ENCODE data around the gene SPDYE18. TPM values are rescaled to one million over a fixed set of nuclear protein-coding genes. Genes with fewer than 3 reads are reported as not detected.
"Not testable (repeated sequence)": the region's sequence is repeated elsewhere in the genome, so short reads cannot be mapped to it uniquely, and the experiment has no call there.

Gene SPDYE18
- total RNA-seq, 1 experiment from 2014 or later: not detected

DNA sequence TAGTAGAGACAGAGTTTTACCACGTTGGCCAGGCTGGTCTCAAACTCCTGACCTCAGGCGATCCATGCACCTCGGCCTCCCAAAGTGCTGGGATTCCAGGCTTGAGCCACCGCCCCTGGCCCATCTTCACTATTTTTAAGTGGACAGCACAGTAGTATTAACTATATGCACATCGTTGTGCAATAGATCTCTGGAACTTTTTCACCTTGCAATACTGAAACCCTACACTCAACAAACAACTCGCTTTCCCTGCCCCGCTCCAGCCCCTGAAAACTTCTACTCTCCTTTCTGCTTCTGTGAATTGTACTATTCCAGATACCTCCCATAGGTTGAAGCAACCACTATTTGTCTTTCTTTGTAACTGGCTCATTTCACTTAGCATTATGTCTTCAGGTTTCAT is 3.5 kb upstream of the SPDYE18 start:
- H3K36me3 ChIP-seq (ENCODE audit: control insufficient read depth, insufficient read depth, low read length); H3K27ac ChIP-seq (ENCODE audit: low read length); H3K4me3 ChIP-seq (ENCODE audit: low read depth in 2 of 2, low read length in 2 of 2); BruUV-seq (replicated peaks); POLR2A ChIA-PET; DNase-seq (ENCODE audit: low read depth, low spot score); H3K27me3 ChIP-seq (ENCODE audit: control insufficient read depth, insufficient read depth, low read length); H3K9me3 ChIP-seq (ENCODE audit: control insufficient read depth, insufficient read depth, low read depth, low read length); in situ Hi-C loops (cut with HindIII; ENCODE audit: low pct_unique_long_range_greater_than_20kb, low sequenced_read_pairs); intact Hi-C loops (cut with micrococcal nuclease; ENCODE audit: unreplicated experiment); H3K4me1 ChIP-seq (ENCODE audit: control insufficient read depth, insufficient read depth, low read length); ATAC-seq; CTCF ChIA-PET: not testable (repeated sequence)

DNA sequence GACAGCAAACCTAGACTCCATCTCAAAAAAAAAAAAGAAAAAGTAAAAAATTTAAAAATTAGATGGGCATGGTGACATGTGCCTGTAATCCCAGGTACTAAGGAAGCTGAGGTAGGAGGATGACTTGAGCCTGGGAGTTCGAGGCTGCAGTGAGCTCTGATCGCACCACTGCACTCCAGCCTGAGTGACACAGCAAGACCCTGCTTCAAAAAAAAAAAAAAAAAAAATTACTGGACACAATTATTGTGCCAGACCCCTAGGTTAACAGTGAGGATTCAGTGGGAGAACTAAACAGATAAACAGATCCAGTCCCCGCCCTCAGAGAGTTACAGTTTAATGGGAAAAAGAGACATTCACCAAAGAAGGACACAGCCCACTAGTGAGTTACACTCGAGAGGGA is 1.4 kb upstream of the SPDYE18 start:
- H3K4me1 ChIP-seq (ENCODE audit: control insufficient read depth, insufficient read depth, low read length); POLR2A ChIA-PET; H3K27ac ChIP-seq (ENCODE audit: low read length); H3K4me3 ChIP-seq (ENCODE audit: low read depth in 2 of 2, low read length in 2 of 2); intact Hi-C loops (cut with micrococcal nuclease; ENCODE audit: unreplicated experiment); H3K9me3 ChIP-seq (ENCODE audit: control insufficient read depth, insufficient read depth, low read depth, low read length); H3K36me3 ChIP-seq (ENCODE audit: control insufficient read depth, insufficient read depth, low read length); in situ Hi-C loops (cut with HindIII; ENCODE audit: low pct_unique_long_range_greater_than_20kb, low sequenced_read_pairs); CTCF ChIA-PET; DNase-seq (ENCODE audit: low read depth, low spot score); H3K27me3 ChIP-seq (ENCODE audit: control insufficient read depth, insufficient read depth, low read length): not testable (repeated sequence)
- peak; percentile 26; the same call in 1 of the 2 replicates for ATAC-seq
- TSS peak; percentile 94 for BruUV-seq (replicated peaks)

- H3K4me3 ChIP-seq (ENCODE audit: low read depth in 2 of 2, low read length in 2 of 2); in situ Hi-C loops (cut with HindIII; ENCODE audit: low pct_unique_long_range_greater_than_20kb, low sequenced_read_pairs); BruUV-seq (replicated peaks); POLR2A ChIA-PET; CTCF ChIA-PET; DNase-seq (ENCODE audit: low read depth, low spot score); intact Hi-C loops (cut with micrococcal nuclease; ENCODE audit: unreplicated experiment); H3K9me3 ChIP-seq (ENCODE audit: control insufficient read depth, insufficient read depth, low read depth, low read length); H3K36me3 ChIP-seq (ENCODE audit: control insufficient read depth, insufficient read depth, low read length); ATAC-seq; H3K4me1 ChIP-seq (ENCODE audit: control insufficient read depth, insufficient read depth, low read length); H3K27ac ChIP-seq (ENCODE audit: low read length); H3K27me3 ChIP-seq (ENCODE audit: control insufficient read depth, insufficient read depth, low read length): not testable (repeated sequence)
Observed at GRCh38 chr7:77032261-77032660, 30.1 kb downstream of the SPDYE18 start, which contains the start of gene SPDYE17. Gene SPDYE17 (minus strand): TSS chr7:77032361. CDS start chr7:77030570, 1,791 bp downstream.

GRCh38 chr7:77026349-77026748 is 36.0 kb downstream of the SPDYE18 start:
- DNase-seq (ENCODE audit: low read depth, low spot score); intact Hi-C loops (cut with micrococcal nuclease; ENCODE audit: unreplicated experiment); H3K4me1 ChIP-seq (ENCODE audit: control insufficient read depth, insufficient read depth, low read length); H3K27ac ChIP-seq (ENCODE audit: low read length); H3K4me3 ChIP-seq (ENCODE audit: low read depth in 2 of 2, low read length in 2 of 2); BruUV-seq (replicated peaks); H3K36me3 ChIP-seq (ENCODE audit: control insufficient read depth, insufficient read depth, low read length); POLR2A ChIA-PET; H3K27me3 ChIP-seq (ENCODE audit: control insufficient read depth, insufficient read depth, low read length); CTCF ChIA-PET; ATAC-seq; H3K9me3 ChIP-seq (ENCODE audit: control insufficient read depth, insufficient read depth, low read depth, low read length); in situ Hi-C loops (cut with HindIII; ENCODE audit: low pct_unique_long_range_greater_than_20kb, low sequenced_read_pairs): not testable (repeated sequence)

DNA sequence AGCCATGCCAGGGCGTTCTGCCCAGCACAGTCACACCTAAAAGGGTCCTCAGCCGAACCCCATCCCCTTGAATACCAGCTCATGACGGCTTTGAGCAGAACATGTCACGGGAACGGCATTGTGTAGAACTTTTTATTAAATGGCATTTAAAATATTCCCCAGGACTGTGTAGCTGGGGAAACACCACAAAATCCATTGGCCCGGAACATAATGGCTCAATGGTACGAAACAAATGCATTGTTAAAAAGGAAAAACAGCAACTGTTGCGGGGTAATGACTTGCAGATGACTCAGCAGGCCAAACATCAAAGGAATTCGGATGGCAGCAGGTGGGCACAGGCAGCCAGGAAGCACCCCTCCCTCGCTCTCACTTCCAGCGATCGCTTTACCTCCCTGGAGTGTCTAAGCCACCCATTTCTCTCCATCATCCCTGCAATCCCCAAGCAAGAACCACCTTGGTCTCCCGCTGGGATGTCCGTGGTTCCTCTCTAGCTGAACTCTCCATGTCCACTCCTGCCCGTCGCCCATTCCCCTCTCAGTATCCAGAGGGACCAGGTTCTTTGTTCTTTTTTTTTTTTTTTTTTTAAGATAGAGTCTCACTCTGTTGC is 52.2 kb downstream of the SPDYE18 start:
- H3K27me3 ChIP-seq (ENCODE audit: control insufficient read depth, insufficient read depth, low read length); CTCF ChIA-PET; H3K9me3 ChIP-seq (ENCODE audit: control insufficient read depth, insufficient read depth, low read depth, low read length); in situ Hi-C loops (cut with HindIII; ENCODE audit: low pct_unique_long_range_greater_than_20kb, low sequenced_read_pairs); BruUV-seq (replicated peaks); H3K36me3 ChIP-seq (ENCODE audit: control insufficient read depth, insufficient read depth, low read length); intact Hi-C loops (cut with micrococcal nuclease; ENCODE audit: unreplicated experiment); H3K4me1 ChIP-seq (ENCODE audit: control insufficient read depth, insufficient read depth, low read length); POLR2A ChIA-PET: not testable (repeated sequence)
- DNase-seq (ENCODE audit: low read depth, low spot score) (peak; percentile 60), ATAC-seq (peak; percentile 74)
- TF ChIP-seq TCF7L2 (IDR thresholded peaks at IDR 0.05; ENCODE audit: low read depth, low read length): peak; percentile 74; the same call in 1 of the 2 replicates
- peak overlapping the region in 1 of 2 experiments; percentile 24; a peak in 2 of 4 replicates for H3K4me3 ChIP-seq (ENCODE audit: low read depth in 2 of 2, low read length in 2 of 2)
- H3K27ac ChIP-seq (ENCODE audit: low read length): peak overlapping the region; percentile 64

DNA sequence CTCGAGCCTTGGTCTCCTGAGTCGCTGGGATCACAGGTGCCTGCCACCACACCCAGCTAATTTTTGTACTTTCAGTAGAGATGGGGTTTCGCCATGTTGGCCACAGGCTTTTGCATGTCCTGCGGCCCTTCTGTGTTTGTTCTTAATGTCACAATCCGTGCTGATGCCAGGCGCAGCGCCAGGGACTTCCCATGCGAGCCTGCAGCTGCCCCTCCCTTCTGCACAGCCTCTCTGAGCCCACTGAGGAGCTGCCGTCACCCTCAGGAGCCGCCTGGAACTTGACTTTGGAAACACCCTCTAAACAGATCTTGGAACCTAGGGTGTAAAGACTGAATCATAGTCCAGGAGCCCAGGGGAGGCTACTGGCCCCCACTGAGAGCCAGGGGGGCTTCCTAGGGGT is 54.4 kb downstream of the SPDYE18 start:
- H3K9me3 ChIP-seq (ENCODE audit: control insufficient read depth, insufficient read depth, low read depth, low read length); H3K4me3 ChIP-seq (ENCODE audit: low read depth in 2 of 2, low read length in 2 of 2); POLR2A ChIA-PET; H3K36me3 ChIP-seq (ENCODE audit: control insufficient read depth, insufficient read depth, low read length); CTCF ChIA-PET; H3K4me1 ChIP-seq (ENCODE audit: control insufficient read depth, insufficient read depth, low read length); H3K27me3 ChIP-seq (ENCODE audit: control insufficient read depth, insufficient read depth, low read length); intact Hi-C loops (cut with micrococcal nuclease; ENCODE audit: unreplicated experiment); BruUV-seq (replicated peaks); in situ Hi-C loops (cut with HindIII; ENCODE audit: low pct_unique_long_range_greater_than_20kb, low sequenced_read_pairs): not testable (repeated sequence)
- DNase-seq (ENCODE audit: low read depth, low spot score) (peak; percentile 53), ATAC-seq (peak; percentile 76)
- H3K27ac ChIP-seq (ENCODE audit: low read length): peak overlapping the region; percentile 66

DNA sequence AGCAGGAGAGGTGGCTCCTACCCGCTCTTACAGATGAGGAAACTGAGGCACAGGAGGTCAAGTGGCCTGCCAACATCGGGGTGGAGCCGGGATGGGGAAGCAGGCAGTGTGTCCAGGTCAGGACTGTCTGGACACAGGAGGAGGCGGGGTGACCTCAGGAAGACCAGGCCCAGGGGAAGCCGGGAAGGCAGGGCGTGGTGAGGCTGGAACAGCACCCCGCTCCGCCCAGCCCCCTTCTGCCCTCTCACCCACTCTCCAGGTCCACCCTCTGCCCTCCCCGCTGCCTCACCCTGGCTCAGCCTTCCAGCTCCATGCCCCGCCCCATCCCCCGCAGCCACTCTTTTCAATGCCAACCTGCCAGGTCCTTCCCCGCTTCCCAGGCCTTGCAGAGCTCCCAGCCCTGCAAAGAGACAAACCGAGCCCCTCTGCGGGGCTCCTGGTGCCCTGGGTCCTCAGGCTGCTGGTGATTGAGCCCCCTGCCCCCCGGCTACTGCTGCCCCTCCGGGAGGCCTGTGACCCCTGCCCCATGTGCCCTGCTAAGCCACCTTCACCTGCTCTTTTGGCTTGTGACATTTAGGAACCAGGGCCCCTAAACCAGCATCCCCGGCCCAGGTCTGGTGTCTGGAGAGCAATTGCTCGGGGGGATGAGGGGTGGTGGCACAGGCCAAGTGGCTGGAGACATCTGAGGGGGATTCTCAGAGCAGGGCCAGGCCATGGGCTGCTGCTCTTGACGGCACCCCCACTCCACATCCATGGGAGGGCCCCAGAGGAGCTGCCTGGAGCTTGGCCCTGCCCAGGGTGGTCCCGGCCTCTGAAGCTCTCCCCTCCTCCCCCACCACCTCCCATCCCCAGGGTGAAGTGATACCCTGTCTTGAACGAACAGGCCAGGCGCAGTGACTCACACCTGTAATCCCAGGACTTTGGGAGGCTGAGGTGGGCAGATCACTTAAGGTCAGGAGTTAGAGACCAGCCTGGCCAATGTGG is 55.9 kb downstream of the SPDYE18 start:
- intact Hi-C loops (cut with micrococcal nuclease; ENCODE audit: unreplicated experiment); POLR2A ChIA-PET; H3K9me3 ChIP-seq (ENCODE audit: control insufficient read depth, insufficient read depth, low read depth, low read length); CTCF ChIA-PET; BruUV-seq (replicated peaks); H3K4me3 ChIP-seq (ENCODE audit: low read depth in 2 of 2, low read length in 2 of 2); H3K27me3 ChIP-seq (ENCODE audit: control insufficient read depth, insufficient read depth, low read length); DNase-seq (ENCODE audit: low read depth, low spot score); H3K4me1 ChIP-seq (ENCODE audit: control insufficient read depth, insufficient read depth, low read length); H3K36me3 ChIP-seq (ENCODE audit: control insufficient read depth, insufficient read depth, low read length); in situ Hi-C loops (cut with HindIII; ENCODE audit: low pct_unique_long_range_greater_than_20kb, low sequenced_read_pairs): not testable (repeated sequence)
- peak overlapping the region; percentile 54; the same call in 1 of the 2 replicates for H3K27ac ChIP-seq (ENCODE audit: low read length)
- peak; percentile 88 for ATAC-seq
